ENCODE measurements around the gene MCM10. TPM values are rescaled to one million over a fixed set of nuclear protein-coding genes. Genes with fewer than 3 reads are reported as not detected.

Gene MCM10
- total and polyA plus RNA-seq, 9 of the 15 experiments (the other 6 are each of a cell fraction or from before 2014, with no cell fraction given), result 10.4 to 68.1 (median 48.0) TPM

DNA sequence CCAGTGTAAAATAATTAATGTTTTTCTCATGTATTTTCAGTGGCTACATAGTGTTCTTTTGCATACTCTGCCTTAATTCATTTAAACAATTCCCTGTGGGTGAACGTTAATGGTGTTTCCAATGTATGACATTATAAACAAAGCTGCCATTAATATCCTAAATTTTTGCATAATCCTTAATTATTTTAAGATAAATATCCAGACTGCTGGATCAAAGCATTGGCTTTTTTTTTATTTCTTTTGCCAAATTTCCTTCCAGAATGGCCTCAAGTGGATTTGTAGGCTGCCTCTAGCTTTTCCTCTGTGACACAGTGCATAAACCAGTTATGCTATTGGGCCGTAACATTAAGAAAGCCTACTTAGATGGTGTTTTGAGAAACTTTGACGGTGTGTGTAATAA lies 29.5 kb downstream of the MCM10 start:
- 91% methylated on average over 3 of the region's 3 CpGs for WGBS (ENCODE audit: insufficient coverage, low coverage, missing lambda C conversion rate)
- peaks cover 98% of the 10 kb centered on the region for H3K36me3 ChIP-seq (ENCODE audit: control insufficient read depth, insufficient read depth, low read length)
- H3K27ac ChIP-seq (ENCODE audit: extremely low read depth, low read depth, low read length), result no peak overlapping the region
- CTCF ChIA-PET (ENCODE audit: low intra/inter-chr PET ratio), result no interaction called here
- H3K9me1 ChIP-seq (ENCODE audit: control insufficient read depth, insufficient read depth, low read length), result no peaks in the 10 kb centered on the region
- H3K27me3 ChIP-seq (ENCODE audit: control insufficient read depth in 2 of 2, insufficient read depth in 2 of 2, low read length in 2 of 2), result no peaks in the 10 kb centered on the region
- FAIRE-seq (no peak), DNase-seq (ENCODE audit: extremely low read depth in 1 of 4, low spot score in 3 of 4) (no peak), ATAC-seq (no peak)
- no peaks in the 10 kb centered on the region for H3K4me1 ChIP-seq (replicated peaks in 1 of 2; ENCODE audit: control insufficient read depth in 2 of 2, insufficient read depth in 2 of 2, low read length in 2 of 2)
- no peaks in the 10 kb centered on the region for H3K9me3 ChIP-seq (replicated peaks; ENCODE audit: control insufficient read depth, insufficient read depth, low read depth, low read length)
- intact Hi-C loops (cut with micrococcal nuclease) (no loop called here), in situ Hi-C loops (cut with MboI) (no loop called here)
- no peaks in the 10 kb centered on the region for H3K79me2 ChIP-seq (ENCODE audit: control insufficient read depth, insufficient read depth, low read length)
- H4K20me1 ChIP-seq (replicated peaks; ENCODE audit: control insufficient read depth, insufficient read depth, low read length), result no peaks in the 10 kb centered on the region
- H3K4me2 ChIP-seq (ENCODE audit: insufficient read depth, low read length), result no peak overlapping the region
- no peak overlapping the region for H3K9ac ChIP-seq (ENCODE audit: insufficient read depth in 1 of 2, low read depth in 2 of 2, low read length in 2 of 2)
- TF ChIP-seq TAF9B (IDR thresholded peaks at IDR 0.05; ENCODE audit: partially characterized antibody) (no peak), SMAD4 (CRISPR knock-in tag; conservative IDR thresholded peaks at IDR 0.05) (no peak), MEIS2 (IDR thresholded peaks at IDR 0.05; ENCODE audit: partially characterized antibody) (no peak), STAT5A (IDR thresholded peaks at IDR 0.05; ENCODE audit: borderline replicate concordance, low read length) (no peak), LARP7 (IDR thresholded peaks at IDR 0.05) (no peak), TAF1 (IDR thresholded peaks at IDR 0.05; ENCODE audit: control insufficient read depth, extremely low read depth, insufficient read depth, low read length, severe bottlenecking) (no peak)
- TF ChIP-seq, protein P1, sequence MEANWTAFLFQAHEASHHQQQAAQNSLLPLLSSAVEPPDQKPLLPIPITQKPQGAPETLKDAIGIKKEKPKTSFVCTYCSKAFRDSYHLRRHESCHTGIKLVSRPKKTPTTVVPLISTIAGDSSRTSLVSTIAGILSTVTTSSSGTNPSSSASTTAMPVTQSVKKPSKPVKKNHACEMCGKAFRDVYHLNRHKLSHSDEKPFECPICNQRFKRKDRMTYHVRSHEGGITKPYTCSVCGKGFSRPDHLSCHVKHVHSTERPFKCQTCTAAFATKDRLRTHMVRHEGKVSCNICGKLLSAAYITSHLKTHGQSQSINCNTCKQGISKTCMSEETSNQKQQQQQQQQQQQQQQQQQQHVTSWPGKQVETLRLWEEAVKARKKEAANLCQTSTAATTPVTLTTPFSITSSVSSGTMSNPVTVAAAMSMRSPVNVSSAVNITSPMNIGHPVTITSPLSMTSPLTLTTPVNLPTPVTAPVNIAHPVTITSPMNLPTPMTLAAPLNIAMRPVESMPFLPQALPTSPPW (CRISPR knock-in tag; IDR thresholded peaks at IDR 0.05), result no peak
- TF ChIP-seq, protein P2, sequence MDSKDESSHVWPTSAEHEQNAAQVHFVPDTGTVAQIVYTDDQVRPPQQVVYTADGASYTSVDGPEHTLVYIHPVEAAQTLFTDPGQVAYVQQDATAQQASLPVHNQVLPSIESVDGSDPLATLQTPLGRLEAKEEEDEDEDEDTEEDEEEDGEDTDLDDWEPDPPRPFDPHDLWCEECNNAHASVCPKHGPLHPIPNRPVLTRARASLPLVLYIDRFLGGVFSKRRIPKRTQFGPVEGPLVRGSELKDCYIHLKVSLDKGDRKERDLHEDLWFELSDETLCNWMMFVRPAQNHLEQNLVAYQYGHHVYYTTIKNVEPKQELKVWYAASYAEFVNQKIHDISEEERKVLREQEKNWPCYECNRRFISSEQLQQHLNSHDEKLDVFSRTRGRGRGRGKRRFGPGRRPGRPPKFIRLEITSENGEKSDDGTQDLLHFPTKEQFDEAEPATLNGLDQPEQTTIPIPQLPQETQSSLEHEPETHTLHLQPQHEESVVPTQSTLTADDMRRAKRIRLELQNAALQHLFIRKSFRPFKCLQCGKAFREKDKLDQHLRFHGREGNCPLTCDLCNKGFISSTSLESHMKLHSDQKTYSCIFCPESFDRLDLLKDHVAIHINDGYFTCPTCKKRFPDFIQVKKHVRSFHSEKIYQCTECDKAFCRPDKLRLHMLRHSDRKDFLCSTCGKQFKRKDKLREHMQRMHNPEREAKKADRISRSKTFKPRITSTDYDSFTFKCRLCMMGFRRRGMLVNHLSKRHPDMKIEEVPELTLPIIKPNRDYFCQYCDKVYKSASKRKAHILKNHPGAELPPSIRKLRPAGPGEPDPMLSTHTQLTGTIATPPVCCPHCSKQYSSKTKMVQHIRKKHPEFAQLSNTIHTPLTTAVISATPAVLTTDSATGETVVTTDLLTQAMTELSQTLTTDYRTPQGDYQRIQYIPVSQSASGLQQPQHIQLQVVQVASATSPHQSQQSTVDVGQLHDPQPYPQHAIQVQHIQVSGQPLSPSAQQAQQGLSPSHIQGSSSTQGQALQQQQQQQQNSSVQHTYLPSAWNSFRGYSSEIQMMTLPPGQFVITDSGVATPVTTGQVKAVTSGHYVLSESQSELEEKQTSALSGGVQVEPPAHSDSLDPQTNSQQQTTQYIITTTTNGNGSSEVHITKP (IDR thresholded peaks at IDR 0.05; ENCODE audit: partially characterized antibody), result no peak
- BruUV-seq (replicated peaks), result no TSS peak
- H2AFZ ChIP-seq (ENCODE audit: low read depth, low read length), result no peak overlapping the region
- no peak overlapping the region for H3K4me3 ChIP-seq
- POLR2A ChIA-PET, result interaction anchor here (0.7 to 1.2 kb wide), 2 partner anchors 13 to 14 kb away, joined by 3 to 5 read pairs; no protein-coding TSS in a partner anchor

Measured in K562 (cell line).